Epidermal melanocyte (primary cell): ENCODE measurements around the gene CD82.
"Not testable (repeated sequence)": the region's sequence is repeated elsewhere in the genome, so short reads cannot be mapped to it uniquely, and the experiment has no call there.

Source experiments
- DNase-seq: peaks from one replicate; pipeline ENCODE4 v3.0.0; 2011; ENCODE audit warnings: low spot score; ENCODE audit not compliant: insufficient read length

CD82 gene

DNA sequence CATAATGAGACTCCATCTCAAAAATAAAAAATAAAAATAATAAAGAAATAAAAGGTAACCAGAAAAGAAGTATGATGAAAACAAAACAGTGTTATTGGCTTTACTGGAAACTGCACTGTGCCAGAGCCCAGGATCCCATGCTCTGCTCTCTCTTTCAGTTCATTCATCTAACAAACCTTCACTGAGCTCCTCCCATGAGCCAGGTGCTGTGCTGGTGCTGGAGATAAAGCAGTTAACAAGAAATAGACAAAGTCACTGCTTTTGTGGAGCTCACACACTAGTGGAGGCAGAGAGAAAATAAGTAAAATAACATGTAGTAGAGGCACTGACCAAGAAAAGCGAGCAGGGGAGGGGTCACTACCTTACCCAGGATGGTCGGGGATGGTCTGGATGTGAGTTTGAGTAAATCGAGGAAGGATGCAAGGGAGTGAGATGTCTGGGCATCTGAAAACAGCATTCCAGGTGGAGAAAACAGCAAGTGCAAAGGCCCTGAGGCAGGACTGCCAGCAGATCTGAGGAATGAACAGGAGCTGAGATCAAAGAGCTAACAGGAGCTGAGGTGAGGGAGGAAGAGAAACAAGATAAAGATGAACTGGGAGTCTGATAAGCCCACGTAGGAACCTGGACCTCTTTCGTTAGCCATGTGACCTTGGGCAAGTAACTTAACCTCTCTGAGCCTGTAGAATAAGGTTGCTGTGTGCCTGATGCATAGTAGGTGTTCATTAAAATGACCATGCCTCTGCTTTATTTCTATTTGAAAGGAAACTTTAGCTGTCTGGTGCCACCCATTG, 31.3 kb upstream of the CD82 start:
- no peak for DNase-seq

DNA sequence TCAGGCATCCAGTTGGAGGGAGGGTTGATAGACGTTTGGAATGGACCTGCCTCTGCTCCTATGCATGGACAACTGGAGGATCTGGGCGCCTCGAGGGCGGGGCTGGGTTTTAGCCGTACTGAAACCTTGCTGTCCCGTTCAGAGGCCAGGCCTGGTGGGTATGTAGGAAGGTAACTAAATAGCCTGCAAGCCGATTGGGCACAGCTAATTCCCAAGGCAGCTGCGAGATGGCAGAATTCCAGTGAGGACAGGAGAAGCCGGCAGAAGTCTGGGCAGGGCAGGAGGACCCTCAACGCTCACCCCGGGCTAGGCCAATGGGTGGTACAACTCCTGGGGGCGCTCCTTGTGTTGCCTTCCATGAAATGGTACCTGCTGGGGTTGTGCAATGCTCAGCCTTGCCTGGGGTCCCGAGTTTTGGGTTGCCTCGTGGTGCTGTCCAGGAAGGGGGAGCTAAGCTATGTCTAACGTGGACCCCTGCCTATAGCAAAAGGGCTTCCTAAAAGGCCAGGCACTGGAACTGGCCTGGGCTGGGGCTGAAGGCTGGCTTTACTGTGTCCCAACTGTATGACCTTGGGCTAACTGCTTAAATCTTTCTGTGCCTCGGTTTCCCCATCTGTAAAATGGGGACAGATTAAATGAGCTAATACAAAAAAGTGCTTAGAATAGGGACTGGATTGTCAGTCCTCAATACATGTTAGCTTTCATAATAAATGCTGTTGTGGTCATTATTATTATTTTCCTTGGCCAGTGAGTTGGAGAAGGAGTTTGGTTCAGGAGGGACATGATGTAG, 30.1 kb upstream of the CD82 start:
- DNase-seq = no peak

DNA sequence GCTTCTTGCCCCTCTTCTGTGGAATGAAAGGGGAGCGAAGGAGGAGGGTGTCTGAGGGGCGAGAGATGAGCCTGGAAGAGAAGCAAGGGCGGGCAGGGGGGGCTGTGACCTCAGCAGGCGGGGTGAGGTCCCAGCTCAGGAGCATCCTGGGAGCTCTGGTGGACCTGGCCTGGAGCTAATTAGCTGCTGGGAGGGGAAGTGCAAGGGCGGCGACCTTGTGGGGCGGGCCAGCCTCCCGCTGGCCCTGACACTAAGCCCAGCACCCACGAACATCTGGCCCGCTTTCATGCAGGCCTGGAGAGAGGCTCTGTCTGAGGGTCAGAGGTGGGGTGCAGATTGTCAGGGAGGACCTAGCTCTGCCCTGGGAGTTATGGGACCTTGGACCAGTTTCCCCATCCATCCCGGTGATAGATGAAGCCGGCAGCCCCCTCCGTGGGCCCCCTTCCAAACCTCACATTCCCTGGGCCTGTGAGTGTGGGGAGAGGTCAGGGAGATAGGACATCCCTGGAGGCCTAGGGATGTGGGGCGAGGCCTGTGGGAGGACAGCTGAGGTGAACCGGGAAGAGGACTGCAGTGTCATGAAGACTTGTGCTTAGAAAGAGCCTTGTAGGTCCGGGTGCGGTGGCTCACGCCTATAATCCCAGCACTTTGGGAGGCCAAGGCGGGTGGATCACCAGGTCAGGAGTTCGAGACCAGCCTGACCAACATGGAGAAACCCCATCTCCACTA, 28.5 kb upstream of the CD82 start:
- no peak for DNase-seq

DNA sequence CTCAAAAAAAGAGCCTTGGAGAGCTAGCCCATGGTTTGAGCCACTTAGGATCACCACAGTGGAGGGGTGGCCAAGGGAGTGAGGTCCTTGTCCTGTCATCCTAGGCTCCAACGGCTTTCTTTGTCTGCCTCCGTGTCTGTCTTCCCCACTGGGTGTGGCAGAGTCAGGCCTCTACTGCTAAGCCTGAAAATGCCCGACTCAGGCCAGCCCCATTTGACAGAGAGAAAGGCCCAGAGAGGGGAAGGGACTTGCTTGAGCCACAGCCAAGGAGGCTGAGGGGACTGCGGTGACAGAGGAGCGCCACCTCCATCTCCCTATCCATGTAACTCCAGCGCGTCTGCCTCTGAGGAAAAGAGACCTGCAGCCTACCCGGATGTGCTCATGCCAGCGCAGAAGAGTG, 27.8 kb upstream of the CD82 start:
- DNase-seq = no peak

DNA sequence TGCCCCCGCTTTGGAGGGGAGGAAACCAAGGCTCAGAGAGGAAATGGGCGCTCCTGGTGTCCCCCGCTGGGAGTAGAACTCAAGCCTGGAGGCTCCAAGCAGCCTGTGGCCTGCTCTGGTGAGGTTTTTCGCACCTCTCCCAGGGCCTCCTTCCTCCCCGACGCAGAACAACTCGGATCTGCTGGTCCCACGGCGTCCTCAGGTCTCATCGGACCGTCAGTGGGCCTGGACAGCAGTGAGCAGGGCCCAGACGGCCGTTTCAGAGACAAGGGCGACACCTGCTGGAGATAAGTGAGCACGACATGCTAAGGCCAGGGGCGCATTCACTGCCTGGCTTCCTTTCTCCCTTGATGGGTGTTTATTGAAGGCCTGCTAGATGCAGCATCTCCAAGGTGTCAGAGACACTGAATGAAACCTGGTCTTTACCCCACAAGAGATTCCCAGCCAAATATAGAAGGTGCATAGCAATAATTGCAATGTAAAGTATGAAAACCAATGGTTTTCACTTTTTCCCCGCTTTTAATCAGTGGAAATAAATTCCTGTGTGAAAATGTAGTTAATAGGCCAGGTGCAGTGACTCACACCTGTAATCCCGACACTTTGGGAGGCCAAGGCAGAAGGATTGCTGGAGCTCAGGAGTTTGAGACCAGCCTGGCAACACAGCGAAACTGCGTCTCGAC, 26.9 kb upstream of the CD82 start:
- DNase-seq = peak; percentile 86

DNA sequence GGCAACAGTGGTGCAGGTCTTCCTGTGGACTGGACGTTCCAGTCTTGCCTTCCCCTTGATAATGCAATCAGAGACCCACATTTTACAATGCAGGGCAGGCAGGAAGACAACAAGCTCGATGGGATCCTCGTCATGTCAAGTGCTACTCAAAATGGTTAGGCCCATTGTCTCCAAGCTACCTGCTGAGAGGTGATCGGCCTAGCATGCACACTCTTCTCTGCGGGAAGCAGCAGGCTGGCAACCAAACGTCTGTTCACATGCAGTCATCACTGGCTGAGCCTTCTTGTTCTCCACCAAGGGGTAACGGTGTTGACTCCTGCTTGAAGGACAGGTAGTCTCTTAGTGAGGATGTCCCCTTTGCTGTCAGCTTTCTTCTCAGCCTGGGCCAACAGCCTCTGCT, 25.5 kb upstream of the CD82 start:
- no peak for DNase-seq

DNA sequence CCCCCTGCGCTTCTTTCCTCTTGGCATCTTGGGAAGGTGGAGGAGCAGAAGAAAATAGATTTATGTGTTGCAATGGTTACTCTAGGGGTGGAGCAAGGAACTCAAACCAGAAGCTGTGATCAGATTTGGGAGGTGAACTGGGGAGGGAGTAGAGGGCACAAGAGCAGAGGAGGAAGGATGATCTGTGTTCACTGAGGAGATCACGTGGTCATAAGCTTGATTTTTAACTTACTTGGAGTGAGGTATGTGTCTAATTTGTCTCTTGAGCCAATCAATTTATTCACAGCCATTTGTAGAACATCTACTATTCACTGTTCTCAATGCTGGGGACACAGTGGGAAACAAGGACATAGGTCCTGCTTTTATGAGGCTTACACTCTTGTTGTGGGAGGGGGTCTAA, 24.8 kb upstream of the CD82 start:
- no peak for DNase-seq

DNA sequence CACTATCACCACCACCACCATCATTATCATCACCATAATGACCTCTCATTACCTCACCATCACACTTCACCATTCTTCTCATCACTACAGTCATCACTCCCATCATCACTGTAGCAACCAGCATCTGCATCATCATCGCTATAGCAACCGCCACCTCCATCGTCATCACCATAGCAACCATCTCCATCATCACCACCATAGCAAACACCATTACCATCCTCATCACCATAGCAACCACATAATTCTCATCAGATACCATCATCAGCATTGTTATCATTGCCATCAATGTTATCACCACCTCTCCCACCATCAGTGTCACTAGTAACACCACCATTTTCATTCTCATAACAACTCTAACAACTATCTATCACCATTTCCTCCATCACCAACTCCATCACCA, 23.1 kb upstream of the CD82 start:
- DNase-seq = no peak

DNA sequence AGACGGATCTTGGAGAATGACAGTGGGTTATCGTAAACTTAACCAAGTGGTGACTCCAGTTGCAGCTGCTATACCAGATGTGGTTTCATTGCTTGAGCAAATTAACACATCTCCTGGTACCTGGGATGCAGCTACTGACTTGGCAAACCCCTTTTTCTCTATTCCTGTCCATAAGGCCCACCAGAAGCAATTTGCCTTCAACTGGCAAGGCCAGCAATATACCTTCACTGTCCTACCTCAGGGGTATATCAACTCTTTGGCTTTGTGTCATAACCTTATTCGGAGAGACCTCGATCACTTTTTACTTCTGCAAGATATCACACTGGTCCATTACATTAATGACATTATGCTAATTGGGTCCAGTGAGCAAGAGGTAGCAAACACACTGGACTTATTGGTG, 18.5 kb upstream of the CD82 start:
- DNase-seq = not testable (repeated sequence)

DNA sequence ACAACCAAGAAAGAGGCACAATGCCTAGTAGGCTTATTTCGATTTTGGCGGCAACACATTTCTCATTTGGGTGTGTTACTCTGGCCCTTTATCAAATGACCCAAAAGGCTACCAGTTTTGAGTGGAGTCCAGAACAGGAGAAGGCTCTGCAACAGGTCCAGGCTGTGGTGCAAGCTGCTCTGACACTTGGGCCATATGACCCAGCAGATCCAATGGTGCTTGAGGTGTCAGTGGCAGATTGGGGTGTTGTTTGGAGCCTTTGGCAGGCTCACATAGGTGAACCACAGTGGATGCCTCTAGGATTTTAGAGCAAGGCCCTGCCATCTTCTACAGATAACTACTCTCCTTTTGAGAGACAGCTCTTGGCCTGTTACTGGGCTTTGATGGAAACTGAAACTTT, 17.9 kb upstream of the CD82 start:
- DNase-seq = not testable (repeated sequence)

DNA sequence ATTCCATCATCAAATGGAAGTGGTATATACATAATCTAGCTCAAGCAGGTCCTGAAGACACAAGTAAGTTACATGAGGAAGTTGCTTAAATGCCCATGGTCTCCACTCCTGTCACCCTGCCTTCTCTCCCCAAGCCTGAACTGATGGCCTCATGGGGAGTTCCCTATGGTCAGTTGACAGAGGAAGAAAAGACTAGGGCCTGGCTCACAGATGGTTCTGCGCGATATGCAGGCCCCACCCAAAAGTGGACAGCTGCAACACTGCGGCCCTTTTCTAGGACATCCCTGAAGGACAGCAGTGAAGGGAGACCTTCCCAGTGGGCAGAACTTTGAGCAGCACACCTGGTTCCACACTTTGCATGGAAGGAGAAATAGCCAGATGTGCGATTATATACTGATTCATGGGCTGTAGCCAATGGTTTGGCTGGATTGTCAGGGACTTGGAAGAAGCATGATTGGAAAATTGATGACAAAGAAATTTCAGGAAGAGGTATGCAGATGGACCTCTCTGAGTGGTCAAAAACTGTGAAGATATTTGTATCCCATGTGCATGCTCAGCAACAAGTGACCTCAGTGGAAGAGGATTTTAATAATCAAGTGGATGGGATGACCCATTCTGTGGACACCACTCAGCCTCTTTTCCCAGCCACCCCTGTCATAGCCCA, 17.3 kb upstream of the CD82 start:
- no peak for DNase-seq

DNA sequence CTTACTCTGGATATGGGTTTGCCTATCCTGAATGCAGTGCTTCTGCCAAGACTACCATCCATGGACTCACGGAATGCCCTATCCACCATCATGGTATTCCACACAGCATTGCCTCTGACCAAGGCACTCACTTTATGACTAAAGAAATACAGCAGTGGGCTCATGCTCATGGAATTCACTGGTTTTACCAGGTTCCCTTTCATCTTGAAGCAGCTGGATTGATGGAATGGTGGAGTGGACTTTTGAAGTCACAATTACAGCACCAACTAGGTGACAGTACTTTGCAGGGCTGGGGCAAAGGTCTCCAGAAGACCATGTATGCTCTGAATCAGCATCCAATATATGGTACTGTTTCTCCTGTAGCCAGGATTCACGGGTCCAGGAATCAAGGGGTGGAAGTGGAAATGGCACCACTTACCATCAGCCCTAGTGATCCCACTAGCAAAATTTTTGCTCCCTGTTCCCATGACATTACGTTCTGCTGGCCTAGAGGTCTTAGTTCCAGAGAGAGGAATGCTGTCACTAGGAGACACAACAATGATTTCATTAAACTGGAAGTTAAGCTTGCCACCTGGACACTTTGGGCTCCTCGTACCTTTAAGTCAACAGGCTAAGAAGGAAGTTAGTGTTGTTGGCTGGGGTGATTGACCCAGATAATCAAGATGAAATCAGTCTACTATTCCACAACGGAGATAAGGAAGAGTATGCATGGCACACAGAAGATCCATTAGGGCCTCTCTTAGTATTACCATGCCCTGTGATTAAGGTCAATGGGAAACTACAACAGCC, 16.3 kb upstream of the CD82 start:
- DNase-seq = not testable (repeated sequence)

DNA sequence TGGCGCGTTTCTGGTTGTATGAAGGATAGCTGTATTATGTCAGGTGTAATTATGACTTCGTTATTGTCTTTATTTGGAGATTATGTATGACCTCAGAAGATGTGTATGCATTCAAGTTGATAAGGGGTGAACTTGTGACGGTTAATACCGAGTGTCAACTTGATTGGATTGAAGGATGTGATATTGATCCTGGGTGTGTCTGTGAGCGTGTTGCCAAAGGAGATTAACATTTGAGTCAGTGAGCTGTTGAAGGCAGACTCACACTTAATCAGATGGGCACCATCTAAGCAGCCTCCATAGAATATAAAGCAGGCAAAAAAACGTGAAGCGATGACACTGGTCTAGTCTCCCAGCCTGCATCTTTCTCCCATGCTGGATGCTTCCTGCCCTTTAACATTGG, 15.3 kb upstream of the CD82 start:
- DNase-seq = no peak

DNA sequence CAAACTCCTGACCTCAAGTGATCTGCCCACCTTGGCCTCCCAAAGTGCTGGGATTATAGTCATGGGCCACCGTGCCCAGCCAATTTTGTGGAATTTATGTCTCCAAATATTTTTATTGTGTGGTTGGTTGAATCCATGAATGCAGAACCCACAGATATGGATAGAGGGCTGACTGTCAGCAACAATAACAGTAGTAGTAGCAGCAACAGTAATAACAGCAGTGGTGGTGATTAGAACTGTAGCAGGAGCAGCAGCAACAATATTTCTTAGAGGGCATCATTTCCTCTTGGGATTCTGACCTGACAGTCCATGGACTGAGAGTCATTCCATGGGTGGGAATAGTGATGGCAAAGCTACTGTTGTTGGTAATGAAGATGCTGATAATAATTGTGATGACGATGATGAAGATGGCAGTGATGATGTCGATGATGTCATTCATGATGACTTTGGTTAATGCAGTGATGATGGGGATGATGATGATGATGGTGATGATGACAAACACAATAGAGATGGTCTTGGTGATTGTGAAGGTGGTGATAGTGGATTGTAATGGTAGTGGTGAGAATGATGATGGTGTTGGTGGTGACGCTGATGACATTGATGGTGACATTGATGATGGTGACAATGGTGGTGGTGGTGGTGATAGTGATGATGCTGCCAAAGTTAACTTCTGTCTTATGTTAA, 13.9 kb upstream of the CD82 start:
- no peak for DNase-seq

DNA sequence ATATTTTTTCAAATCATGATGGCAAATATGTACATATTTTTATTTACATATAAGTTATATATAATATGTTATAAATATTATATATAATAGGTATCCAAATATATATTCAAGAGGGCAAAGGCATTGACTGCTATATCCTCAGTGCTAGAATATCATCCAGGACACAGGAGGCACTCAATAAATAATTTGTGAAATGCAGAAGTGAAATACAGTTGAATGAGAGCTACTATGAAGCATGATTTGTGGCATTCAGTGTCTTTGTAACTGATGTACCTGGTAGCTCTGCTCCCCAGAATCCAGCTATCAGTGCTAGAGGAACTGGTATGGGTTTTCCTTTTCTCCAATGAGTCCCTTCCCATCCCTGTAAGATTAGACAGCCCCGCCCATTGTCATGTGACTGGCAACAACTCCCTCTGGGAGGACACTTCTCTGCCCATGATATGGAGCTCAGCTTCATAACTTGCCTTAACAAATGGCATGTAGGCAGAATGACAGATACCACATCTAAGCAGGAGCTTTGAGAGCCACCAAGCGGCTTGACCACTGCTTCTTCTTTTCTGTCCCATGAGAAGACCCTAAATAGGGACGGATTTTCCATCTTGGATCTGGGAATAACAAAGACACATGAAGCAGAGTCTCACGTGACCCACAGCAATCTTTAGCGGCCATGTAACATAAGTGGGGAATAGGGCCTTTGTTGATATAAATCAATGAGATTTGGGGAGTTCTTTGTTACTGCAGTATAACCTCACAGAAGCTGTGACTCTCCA, 10.2 kb upstream of the CD82 start:
- DNase-seq = no peak

DNA sequence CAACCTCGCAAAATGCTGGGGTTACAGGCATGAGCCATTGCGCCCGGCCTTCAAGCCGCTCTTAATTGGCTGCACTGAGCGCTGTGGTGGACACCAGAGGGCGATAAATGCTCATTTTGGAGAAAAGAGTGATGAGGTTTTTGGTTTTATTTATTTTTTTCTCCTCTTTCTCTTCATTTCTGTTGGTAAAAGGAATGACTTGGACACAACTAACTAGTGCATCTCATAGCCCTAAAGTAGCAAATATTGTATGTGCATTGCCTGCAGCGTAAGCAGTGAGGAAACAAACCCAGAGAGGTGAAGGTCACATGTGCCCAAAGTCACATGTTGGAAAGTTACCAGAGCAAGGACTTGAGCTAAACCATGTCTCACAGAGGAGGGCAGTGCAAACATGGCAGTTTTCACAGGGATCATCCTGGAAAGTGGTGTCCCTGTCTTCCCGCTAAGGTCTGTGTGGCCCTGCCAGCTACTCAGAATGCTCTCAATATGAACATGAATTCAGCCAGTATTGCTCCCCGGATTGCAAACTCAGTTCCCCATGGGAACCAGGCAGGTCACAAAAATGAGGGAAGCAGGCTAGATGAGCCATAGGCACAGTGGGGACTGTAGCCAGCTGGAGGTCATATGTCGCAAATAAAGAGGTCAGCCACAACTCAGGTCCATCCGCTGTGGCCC, 8.6 kb upstream of the CD82 start:
- peak; percentile 22 for DNase-seq

DNA sequence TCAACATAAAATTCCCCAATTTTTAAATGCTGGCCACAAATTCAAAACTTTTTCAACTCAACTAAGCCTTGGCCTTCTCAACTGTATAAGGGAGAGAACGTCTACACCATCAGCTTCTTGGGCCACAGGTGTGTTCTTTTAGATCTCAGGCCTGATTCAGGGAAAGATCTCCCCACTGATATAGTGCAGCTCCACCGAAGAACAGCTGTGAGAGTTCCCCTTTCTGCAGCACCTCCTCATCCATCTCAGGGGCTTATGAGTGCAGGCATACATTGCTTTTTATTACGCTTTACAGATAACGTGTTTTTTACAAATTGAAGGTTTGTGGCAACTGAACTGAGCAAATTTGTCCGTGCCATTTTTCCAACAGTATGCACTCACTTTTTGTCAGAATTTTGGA, 8.0 kb upstream of the CD82 start:
- DNase-seq = no peak

DNA sequence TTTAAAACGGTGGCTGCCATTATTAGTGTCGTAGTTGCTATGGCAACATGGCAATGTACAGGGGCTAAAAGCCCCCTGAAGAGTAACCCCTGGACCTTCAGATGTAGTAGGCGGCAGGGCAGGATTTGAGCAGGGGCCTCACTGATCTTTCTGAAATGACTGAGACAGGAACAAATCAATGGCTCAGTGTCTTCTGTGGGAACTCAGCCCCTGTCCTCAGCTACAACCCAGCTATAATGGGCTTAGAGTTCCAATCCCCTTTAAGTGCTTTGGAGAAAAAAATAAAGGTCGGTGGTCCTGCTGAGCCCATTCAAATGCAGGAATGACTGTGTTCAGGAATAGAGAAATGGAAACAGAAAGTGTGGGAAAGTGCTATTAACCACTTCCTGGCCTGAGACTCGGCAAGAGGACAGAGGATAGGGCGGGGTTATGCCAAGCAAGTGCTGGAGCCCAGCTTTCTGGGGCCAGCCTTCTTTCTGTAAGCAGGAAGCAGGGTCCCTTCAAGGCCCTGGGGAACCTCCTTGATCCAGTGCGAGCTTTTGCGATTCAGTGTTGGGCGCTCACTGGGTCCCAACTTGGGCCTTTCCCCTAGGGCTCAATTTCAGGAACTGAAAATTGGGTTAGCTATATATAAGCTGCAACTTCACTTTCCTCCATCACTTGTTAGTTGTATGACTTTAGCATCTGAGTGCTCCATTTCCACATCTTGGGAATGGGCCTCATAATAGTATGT, 6.1 kb upstream of the CD82 start:
- no peak for DNase-seq
